ENCODE results near the gene LENEP. TPM values are rescaled to one million over a fixed set of nuclear protein-coding genes. Genes with fewer than 3 reads are reported as not detected.

Gene LENEP
- total RNA-seq, 1 donor from 2014 or later, result not detected

- peak overlapping the region; percentile 80 for H3K27ac ChIP-seq
- ATAC-seq, result no peak
Observed at GRCh38 chr1:154954541-154954940, 38.8 kb upstream of the LENEP start.

GRCh38 chr1:154955039-154955717 lies 38.2 kb upstream of the LENEP start:
- Histone ChIP-seq H3K36me3 (peaks cover 32% of the 10 kb centered on the region), H3K27ac (peak overlapping the region; percentile 80), H3K9me3 (no peaks in the 10 kb centered on the region), H3K4me1 (peaks cover 40% of the 10 kb centered on the region), H3K4me3 (peak overlapping the region; percentile 65), H3K27me3 (ENCODE audit: low read depth) (no peaks in the 10 kb centered on the region)
- no peak for TF ChIP-seq CTCF (IDR thresholded peaks at IDR 0.05)
- no peak for DNase-seq
- intact Hi-C loops (cut with DNase I), result no loop called here
- ATAC-seq, result peak; percentile 61 to 74

More at GRCh38 chr1:154954541-154954940, 38.8 kb upstream of the LENEP start:
- Histone ChIP-seq H3K9me3 (no peaks in the 10 kb centered on the region), H3K4me1 (peaks cover 39% of the 10 kb centered on the region), H3K36me3 (peaks cover 33% of the 10 kb centered on the region), H3K27me3 (ENCODE audit: low read depth) (no peaks in the 10 kb centered on the region), H3K4me3 (peak overlapping the region; percentile 65)
- DNase-seq, result no peak
- intact Hi-C loops (cut with DNase I), result no loop called here
- no peak for TF ChIP-seq CTCF (IDR thresholded peaks at IDR 0.05)

GRCh38 chr1:154955718-154956543 lies 37.5 kb upstream of the LENEP start, which contains the start of gene PBXIP1:
TSS of gene PBXIP1 (minus strand) at chr1:154956099. CDS start at chr1:154953721, 2,378 bp downstream.
- Histone ChIP-seq H3K4me1 (peaks cover 48% of the 10 kb centered on the region), H3K36me3 (peaks cover 24% of the 10 kb centered on the region), H3K4me3 (peak within 1 kb of the TSS; percentile 65), H3K27me3 (ENCODE audit: low read depth) (no peaks in the 10 kb centered on the region), H3K9me3 (no peaks in the 10 kb centered on the region), H3K27ac (peak within 1 kb of the TSS; percentile 80)
- ATAC-seq, result peak; percentile 80 to 93
- intact Hi-C loops (cut with DNase I), result no loop called here
- DNase-seq, result no peak
- no peak for TF ChIP-seq CTCF (IDR thresholded peaks at IDR 0.05)

DNA sequence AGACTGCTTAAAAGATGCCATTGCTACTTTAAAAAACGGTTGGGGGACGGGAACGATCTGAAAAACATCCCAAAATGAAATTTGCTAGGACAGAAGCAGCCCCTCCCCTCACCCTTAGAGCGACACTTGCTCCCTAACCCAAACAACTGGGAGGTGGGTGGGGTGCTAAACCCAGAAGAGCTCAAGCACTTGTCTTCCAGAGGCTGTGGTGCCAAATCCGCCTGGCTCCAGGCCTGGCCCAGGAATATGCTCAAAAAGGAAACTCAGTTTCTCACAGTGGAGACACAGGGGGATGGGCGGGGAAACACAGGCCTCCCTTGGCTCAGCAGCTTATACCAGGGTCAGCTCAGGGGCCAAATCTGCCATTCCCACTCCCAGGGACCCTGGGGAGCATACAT lies 36.8 kb upstream of the LENEP start:
- peaks cover 18% of the 10 kb centered on the region for H3K36me3 ChIP-seq
- no peaks in the 10 kb centered on the region for H3K27me3 ChIP-seq (ENCODE audit: low read depth)
- TF ChIP-seq CTCF (IDR thresholded peaks at IDR 0.05), result no peak
- peak overlapping the region; percentile 65 for H3K4me3 ChIP-seq
- intact Hi-C loops (cut with DNase I), result no loop called here
- DNase-seq (no peak), ATAC-seq (no peak)
- peaks cover 49% of the 10 kb centered on the region for H3K4me1 ChIP-seq
- H3K9me3 ChIP-seq, result no peaks in the 10 kb centered on the region
- H3K27ac ChIP-seq, result peak overlapping the region; percentile 80

- H3K4me3 ChIP-seq, result no peak overlapping the region
- TF ChIP-seq CTCF (IDR thresholded peaks at IDR 0.05), result no peak
- intact Hi-C loops (cut with DNase I), result no loop called here
- no peak overlapping the region for H3K27ac ChIP-seq
- DNase-seq, result no peak
- peaks cover 17% of the 10 kb centered on the region for H3K36me3 ChIP-seq
- H3K27me3 ChIP-seq (ENCODE audit: low read depth), result no peaks in the 10 kb centered on the region
- H3K9me3 ChIP-seq, result no peaks in the 10 kb centered on the region
- no peak for ATAC-seq
- peaks cover 51% of the 10 kb centered on the region for H3K4me1 ChIP-seq
Observed at GRCh38 chr1:154957091-154957657, 36.2 kb upstream of the LENEP start.

Measured in lower lobe of right lung (tissue), 2 donors.